OCI-M2 (cell line): ENCODE data around the gene PTPRT.
"Not testable (repeated sequence)": the region's sequence is repeated elsewhere in the genome, so short reads cannot be mapped to it uniquely, and the experiment has no call there.

Experiments
- DNase-seq: peaks from one replicate; lab custom pipeline; 2025; ENCODE audit not compliant: unreplicated experiment; lab: John Stamatoyannopoulos, UW

PTPRT gene

DNA sequence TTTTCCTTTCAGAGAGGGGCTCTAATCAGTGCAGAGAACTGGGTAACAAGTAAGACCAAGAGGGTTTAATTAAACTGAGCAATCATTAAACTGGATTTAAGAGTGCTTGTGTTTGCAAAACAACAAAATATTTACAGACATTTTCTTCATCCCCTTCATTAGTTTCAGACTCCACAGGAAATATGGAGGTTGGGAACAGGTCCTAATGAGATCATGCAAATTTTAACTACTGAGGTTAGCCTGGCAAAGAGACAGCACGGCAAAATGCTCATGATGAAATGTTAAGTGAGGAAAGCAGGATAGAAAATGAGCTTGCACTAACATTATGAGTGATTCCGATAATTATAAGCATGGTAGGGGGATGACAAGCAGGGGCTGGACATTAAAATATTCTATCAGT lies 268.9 kb downstream of the PTPRT start:
- DNase-seq, result no peak

- no peak for DNase-seq
Measured at GRCh38 chr20:42919316-42919715, 270.4 kb downstream of the PTPRT start.

GRCh38 chr20:42915081-42915480 lies 274.6 kb downstream of the PTPRT start:
- DNase-seq, result no peak

DNA sequence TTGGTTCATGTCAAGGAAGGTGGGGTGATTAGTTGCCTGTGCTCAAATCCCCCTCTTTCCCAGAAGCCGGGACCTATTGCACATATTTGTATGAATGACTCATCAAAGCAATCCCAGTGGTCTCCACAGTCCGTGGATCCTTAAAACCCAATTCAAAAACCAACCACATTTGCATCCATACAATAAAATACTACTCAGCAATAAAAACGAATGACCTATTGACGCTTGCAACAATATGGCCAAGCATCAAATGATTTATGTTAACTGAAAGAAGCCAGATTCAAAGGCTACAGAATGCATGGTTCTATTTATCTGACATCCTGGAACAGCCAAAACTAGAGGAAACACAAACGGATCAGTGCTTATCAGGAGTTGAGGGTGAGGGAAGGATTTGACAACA lies 275.4 kb downstream of the PTPRT start:
- no peak for DNase-seq

DNA sequence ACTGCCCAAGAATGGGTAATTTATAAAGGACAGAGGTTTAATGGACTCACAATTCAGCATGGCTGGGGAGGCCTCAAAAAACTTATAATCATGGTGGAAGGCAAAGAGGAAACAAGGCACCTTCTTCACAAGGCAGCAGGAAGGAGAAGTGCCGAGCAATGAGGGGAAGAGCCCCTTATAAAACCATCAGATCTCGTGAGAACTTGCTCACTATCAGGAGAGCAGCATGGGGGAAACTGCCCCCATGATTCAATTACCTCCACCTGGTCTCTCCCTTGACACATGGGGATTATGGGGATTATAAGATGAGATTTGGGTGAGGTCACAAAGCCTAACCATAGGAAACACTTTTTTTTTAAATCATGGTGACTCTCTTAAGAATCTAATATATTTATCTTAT lies 278.9 kb downstream of the PTPRT start:
- DNase-seq, result not testable (repeated sequence)

DNA sequence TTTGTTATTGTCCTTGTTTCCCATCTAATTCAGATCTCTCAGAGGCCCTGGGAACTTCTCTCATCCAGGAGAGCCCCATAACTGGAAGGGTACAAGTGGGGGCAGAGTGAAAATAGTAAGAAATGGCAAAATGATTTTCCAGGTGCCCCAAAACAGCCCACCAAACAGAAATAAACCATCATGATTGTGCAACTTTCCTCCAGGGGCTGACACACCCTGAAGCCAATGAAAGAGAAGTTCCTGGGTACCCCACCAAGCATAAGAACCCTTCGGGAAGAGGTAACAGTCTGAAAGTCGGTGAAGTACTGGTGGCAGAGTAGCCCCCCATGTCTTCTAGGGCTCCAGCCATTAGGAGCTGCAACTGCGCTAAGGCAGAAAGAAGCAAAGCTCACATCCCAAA lies 282.0 kb downstream of the PTPRT start:
- no peak for DNase-seq

DNA sequence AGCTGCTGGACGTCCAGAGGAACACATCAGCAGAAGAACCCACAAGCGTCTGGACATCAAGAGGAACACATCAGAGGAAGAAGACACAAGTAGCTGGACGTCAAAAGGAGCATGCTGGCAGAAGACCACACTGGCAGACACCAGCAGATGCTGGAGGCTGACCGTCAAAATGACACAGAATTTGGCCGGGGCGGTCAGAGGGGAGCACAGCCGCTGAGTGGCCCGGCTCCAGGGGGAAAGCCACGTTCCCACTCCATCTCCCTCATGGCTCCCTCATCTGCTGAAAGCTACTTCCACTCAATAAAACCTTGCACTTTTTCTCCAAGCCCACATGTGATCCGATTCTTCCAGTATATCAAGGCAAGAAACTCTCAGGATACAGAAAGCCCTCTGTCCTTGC lies 283.6 kb downstream of the PTPRT start:
- no peak for DNase-seq

DNA sequence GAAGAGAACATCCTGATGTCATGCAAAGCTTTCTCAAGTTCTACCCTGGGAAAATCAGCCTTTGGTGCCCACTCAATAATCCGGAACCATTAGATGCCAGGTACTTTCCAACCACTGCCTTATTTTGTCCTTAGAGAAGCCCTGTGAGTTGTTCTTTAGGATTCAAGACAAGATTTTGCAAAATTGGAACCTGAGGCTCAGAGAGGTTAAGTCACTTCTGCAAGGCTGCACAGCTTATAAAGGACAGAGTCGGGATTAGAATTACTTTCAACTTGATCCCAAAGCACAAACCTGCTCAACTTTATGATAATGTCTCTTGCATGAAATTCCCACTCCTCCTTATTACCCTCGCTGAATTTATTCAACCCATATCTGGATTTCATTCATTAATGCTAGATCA lies 287.2 kb downstream of the PTPRT start:
- DNase-seq, result no peak

- DNase-seq, result no peak
Measured at GRCh38 chr20:42901689-42902440, 287.8 kb downstream of the PTPRT start.

GRCh38 chr20:42900764-42901163 lies 288.9 kb downstream of the PTPRT start:
- not testable (repeated sequence) for DNase-seq

DNA sequence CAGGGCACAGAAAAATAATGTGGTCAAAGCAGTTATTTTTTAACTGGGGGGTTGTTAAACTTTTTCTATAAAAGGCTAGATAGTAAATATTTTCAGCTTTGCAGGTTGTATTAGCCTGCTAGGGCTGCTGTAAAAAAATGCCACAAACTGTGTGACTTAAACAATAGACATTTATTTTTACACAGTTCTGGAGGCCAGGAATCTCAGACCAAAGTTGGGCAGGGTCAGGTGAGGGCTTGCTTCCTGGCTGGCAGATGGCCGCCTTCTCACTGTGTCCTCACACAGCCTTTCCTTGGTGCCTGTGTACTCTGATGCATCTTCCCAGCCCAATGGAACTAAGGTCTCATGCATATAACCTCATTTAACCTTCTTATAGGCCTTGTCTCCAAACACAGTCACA lies 294.7 kb downstream of the PTPRT start:
- DNase-seq, result no peak

DNA sequence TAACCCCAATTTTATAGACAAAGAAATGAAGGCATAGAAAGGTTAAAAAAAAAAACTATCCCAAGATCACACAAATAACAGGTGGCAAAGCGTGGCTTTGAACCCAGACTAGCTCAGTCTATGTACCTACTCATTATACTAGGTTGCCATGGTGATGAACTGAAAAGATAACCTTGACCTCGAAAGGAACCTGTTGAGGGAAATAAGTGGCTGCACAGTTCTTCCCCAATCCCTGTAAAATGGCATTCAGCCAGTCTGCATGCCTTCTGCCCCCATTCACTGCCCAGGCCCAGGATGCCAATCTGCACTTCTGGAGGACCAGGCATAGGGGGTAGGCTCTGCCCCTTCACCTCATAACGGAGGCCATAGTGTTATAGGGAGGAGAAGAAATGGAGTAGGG lies 295.2 kb downstream of the PTPRT start:
- no peak for DNase-seq

- DNase-seq, result no peak
Measured at GRCh38 chr20:42889517-42889916, 300.2 kb downstream of the PTPRT start.

- DNase-seq, result no peak
Measured at GRCh38 chr20:42887281-42887680, 302.4 kb downstream of the PTPRT start.

DNA sequence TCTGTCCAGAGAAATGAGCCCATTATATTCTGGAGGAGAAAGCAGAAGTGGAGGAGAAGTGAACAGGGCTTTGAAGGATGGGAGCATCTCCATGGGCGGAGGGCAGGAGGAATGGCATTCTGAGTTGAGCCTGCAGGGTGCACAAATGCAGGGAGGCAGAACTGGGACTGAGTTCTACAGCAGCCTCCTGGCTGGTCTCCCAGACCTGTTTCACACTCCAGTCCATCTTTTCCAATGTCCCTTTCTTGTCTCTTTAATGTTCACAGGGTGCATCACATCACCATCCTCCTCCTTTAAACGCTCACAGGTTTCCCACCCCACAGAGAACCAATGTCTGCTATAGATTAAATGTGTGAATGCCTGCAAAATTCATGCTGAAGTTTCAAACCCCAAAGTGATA lies 302.9 kb downstream of the PTPRT start:
- DNase-seq, result no peak

GRCh38 chr20:42886046-42886445 lies 303.7 kb downstream of the PTPRT start:
- DNase-seq, result no peak

DNA sequence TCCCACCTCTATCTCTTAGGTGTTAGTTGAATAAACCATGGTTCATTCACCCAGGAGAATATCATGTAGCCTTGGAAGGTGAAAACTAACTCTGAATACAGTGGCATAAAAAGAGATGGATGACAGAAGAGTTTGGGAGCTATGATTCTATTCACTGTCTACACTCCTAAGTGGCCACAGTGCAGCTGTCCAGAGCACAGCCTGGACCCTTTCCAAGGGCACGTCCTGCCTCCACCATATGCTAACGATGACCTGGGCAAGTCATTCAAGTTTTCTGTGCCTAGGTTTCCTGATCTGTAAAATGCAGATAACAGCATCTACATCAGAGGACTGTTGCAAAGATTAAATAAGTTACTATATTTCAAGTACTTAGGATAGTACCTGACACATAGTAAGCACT lies 314.1 kb downstream of the PTPRT start:
- DNase-seq, result no peak

DNA sequence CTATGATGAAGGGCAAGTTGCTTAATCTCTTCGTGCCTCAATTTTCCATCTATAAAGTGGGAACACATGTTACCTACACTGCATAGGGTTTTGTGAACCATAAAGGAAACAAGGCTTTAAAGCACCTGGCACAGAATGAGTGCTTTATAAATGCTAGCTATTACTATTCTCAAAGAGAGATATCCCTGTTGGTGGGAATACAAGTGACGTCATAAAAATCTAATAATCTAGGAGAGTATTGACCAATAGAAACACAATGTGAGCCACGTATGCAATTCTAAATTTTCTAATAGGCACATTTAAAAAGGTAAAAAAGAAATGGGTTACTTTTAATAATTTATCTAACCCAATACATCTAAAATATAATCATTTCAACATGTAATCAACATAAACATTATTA lies 316.4 kb downstream of the PTPRT start:
- no peak for DNase-seq

- DNase-seq, result no peak
Measured at GRCh38 chr20:42864116-42864515, 325.6 kb downstream of the PTPRT start.

- DNase-seq, result no peak
Measured at GRCh38 chr20:42862446-42862845, 327.3 kb downstream of the PTPRT start.

- DNase-seq, result no peak
Measured at GRCh38 chr20:42857446-42857845, 332.3 kb downstream of the PTPRT start.

DNA sequence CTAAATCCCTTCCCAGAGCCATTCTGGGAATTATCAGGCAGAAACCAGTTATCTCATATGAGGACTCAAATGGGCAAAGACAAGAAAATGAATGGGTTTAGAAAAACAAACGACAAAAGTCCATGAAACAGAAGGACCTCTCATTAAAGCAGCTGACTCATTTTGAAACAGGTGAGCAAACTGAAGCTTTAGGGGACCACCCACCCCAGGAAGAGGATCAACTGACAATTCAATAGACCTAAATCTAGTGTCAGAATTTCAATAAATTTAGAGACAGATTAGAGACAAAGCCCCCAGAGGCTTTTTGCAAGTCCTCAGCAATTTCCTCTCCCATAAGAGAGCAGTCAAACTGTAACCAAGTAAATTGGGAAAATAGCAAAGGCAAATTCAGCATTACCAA lies 333.8 kb downstream of the PTPRT start:
- DNase-seq, result no peak

DNA sequence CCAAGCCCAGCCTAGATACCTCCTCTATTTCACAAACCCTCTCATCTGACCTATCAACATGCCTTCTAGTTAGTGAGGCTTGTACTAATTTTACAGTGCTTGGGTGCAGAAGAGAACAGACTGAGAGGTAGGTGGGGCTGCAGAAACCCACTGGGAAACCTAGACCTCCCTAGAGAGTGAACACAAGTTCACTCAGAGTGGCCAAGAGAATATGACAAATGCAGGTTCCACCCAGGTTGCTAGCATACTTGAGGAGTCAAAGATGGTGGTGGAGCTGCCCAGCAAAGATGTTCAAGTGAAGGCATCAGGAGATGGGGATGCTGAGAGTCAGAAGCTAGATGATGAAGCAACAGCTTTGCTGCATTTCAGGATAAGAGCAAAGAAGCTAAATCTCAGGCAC lies 337.0 kb downstream of the PTPRT start:
- DNase-seq, result no peak
